HT1080 (cell line): Measurements from ENCODE around the gene CXorf65. TPM values are rescaled to one million over a fixed set of nuclear protein-coding genes. Genes with fewer than 3 reads are reported as not detected.

Experiments used
- DNase-seq: peaks from one replicate; pipeline ENCODE4 v3.0.0-alpha.2; 2015; ENCODE audit warnings: low read depth
- total RNA-seq: library from RNA; depleted of rRNA; stranded (reverse); fragments of >200 nt; shearing (Covaris generic); gene quantifications from 2 replicates; pipeline ENCODE4 v1.2.3, GENCODE V29; 2014

Gene CXorf65
- total RNA-seq, 1 experiment from 2014 or later, result not detected

DNA sequence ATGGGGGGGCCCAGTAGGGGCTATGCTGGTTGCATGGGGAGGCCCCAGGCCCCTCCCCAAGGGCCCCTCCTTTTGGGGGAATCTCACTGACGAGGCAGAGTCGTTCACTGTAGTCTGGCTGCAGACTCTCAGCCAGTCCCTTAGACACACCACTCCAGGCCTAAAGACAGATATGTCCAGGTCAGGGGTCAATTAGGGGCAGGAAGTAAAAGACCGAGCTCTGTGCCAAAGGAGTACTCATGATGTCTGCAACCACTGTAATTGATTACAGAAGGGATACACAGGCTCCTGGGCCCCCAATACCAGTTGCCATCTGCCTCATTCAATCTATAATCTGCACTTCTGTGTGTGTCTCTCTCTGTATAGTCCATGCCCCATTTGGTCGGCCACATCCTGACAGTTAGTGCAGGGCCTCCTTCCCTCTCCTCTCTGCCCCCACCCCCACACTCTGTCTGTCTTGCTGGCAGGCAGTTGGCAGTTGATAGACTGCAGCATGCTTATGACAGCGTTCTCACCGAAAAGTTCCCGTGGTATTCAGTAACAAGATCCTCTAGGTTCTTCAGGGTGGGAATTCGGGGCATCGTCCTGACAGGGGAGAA lies 1.3 kb upstream of the CXorf65 start:
- no peak for DNase-seq

DNA sequence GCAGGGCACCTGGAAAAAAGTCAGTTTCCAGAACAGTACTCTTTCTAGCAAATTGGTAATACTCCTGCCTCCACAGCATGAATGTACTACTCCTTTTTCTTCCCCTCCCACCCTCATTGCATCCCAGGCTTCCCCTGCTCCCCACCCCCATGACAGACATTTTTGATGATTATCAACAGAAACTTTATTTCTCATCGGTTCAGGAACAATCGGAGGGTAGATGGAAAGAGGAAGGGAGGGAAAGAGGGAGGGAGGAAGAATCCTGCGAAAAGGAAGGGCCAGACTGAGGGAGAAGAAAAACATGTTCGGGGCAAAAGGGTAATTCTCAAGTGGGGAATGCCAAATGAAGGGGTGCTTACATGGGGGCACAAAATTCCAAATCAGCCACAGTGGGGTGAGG lies 705 bp upstream of the CXorf65 start:
- DNase-seq, result no peak

DNA sequence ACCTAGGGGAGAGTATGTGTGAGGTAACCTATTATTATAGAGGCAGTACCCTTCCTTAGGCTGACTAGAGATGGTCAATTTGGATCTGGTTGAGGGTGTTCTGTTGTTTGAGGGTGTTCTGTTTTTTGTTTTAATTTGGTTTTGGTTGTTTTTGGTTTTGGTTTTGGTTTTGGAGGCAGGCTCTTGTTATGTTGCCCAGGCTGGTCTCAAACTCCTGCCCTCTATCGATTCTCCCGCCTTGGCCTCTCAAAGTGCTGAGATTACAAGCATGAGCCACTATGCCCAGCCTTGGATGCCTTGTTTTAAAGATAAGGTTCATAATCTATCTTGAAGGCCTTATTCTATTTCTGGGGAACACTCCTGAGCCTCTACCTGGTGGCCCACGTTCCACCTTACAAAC lies 912 bp downstream of the CXorf65 start:
- no peak for DNase-seq

DNA sequence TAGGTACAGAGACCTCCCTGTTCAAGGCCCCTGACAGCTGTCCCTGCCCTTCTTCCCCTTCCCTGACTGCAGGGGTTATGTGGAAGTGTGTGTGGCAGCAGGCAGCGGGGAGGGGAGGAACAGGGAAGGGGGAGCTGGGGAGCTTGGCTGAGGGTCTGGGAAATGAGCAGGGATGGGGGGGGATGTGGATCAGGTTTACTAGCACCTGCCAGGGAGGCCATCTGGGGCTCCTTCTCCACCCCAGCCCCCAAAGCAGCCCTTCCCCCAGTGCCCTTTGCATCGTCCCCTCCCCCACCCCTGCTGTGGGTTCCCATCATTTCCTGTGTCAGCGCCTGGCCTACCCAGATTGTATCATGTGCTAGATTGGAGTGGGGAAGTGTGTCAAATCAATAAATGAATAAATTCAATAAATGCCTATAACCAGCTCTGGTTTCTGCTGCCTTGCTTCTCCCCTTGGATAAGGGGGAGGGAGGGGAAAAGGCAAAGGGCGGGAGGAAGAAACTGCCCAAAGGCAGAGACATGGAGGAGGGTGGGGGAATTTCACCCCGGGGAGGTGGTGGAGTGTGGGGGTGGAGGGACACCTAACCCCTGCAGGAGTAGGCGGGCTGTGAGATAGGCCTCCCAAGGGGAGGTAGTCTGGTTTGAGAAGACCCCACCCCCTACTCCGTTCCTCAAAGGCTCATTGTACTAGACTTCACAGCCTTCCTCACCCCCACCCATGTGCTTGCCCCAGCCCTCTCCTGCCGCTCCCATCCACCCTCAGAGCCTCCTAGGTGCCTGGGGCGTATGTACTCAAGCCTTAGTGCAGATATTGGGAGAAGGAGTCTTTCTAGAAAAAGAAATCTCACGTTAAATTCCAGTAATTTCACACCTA lies 3.2 kb downstream of the CXorf65 start:
- no peak for DNase-seq

DNA sequence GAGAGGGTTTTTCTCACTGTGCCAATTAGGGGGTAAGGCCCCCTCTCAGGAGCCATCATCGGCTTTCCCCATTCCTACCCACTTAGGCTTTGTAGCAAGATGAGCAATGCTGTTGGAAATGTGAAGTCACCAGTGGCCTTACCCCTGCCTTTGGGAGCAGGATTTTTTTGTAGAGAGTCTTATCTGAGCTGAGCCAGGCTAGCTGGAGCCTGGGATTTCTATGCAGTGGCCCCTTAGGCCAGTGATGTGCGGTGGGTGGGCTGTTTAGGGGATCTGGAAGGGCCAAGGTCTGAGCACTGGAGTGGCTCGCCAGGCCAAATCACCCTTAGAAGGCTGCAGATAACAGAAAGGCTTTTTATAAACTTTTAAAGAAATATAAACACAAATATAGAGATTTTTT lies 4.2 kb downstream of the CXorf65 start:
- DNase-seq, result no peak

DNA sequence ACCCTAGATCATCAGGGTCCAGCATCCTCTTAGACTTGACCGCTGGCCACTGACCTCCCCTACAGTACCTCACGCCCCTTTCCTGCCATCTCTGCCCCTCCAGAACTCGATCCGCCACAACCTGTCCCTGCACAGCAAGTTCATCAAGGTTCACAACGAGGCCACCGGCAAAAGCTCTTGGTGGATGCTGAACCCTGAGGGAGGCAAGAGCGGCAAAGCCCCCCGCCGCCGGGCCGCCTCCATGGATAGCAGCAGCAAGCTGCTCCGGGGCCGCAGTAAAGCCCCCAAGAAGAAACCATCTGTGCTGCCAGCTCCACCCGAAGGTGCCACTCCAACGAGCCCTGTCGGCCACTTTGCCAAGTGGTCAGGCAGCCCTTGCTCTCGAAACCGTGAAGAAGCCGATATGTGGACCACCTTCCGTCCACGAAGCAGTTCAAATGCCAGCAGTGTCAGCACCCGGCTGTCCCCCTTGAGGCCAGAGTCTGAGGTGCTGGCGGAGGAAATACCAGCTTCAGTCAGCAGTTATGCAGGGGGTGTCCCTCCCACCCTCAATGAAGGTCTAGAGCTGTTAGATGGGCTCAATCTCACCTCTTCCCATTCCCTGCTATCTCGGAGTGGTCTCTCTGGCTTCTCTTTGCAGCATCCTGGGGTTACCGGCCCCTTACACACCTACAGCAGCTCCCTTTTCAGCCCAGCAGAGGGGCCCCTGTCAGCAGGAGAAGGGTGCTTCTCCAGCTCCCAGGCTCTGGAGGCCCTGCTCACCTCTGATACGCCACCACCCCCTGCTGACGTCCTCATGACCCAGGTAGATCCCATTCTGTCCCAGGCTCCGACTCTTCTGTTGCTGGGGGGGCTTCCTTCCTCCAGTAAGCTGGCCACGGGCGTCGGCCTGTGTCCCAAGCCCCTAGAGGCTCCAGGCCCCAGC lies 5.7 kb downstream of the CXorf65 start:
- DNase-seq, result no peak

DNA sequence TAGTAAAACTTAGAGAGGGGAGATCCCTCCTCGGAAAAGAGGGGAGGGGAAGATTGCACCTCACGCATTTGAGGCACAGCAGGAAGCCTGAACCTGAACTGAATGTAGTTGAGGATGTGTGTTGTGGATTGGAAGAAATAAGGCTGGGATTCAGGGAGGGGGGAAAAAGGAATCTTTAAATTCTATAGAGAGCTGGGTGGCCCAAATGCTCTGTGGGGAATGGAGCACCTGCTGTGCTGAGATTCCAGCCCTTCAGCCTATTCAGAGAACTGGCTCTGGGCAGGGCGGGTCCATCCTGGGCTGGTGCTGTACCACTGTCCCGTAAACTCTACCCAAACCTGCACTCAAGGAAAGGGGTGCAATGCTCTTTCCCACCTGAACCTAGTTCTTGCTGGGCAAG lies 6.8 kb downstream of the CXorf65 start:
- no peak for DNase-seq

DNA sequence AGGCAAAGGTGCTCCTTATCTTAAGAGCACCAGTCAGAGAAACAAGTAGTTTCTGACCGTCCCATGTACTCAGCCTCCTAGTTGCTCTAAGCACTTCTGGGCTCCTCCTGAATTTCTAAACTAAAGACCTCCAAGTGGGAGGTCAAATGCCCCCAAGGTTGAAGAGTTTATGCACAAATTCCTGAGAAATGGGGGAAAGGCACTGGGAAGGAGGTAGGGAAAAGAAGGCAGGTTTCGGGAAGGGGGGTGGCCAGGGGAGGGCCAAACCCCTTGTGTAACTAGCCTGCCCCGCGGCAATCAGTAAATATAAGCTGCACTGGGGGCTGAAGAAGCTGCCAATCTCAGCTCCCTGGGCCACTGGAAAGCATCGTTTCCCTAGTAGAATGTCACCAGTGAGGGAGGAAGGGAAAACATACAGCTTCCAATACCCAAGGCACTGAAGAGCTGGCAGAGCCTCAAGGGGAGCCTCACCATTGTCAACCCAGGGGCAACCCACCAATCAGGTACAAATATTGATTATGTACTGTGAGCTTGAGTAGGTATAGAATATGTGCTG lies 7.5 kb downstream of the CXorf65 start:
- no peak for DNase-seq

DNA sequence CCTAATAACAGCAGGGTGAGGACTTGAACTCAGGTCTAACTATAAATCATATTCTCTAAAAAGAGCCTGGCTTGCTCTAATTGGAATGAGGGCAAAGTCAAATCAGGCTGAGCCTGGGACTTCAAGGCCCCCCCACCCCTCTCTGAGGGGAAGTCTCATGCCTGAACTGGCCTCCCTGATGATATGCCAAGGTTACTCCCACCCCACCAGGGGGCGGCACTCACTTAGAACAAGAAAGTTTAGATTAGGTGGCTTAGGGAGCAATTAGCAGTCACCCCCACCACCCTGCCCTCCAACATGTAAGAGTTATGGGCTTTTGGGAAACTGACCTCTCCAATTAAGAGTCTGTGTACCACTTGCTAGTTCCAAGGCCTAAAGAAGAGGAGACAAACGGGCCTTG lies 8.2 kb downstream of the CXorf65 start:
- peak; percentile 4 for DNase-seq

DNA sequence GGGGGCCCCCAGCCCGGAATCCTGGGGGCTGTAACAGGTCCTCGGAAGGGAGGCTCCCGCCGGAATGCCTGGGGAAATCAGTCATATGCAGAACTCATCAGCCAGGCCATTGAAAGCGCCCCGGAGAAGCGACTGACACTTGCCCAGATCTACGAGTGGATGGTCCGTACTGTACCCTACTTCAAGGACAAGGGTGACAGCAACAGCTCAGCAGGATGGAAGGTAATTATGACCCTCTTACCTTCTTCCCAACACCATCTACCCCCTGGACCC lies 9.8 kb downstream of the CXorf65 start:
- DNase-seq, result no peak

DNA sequence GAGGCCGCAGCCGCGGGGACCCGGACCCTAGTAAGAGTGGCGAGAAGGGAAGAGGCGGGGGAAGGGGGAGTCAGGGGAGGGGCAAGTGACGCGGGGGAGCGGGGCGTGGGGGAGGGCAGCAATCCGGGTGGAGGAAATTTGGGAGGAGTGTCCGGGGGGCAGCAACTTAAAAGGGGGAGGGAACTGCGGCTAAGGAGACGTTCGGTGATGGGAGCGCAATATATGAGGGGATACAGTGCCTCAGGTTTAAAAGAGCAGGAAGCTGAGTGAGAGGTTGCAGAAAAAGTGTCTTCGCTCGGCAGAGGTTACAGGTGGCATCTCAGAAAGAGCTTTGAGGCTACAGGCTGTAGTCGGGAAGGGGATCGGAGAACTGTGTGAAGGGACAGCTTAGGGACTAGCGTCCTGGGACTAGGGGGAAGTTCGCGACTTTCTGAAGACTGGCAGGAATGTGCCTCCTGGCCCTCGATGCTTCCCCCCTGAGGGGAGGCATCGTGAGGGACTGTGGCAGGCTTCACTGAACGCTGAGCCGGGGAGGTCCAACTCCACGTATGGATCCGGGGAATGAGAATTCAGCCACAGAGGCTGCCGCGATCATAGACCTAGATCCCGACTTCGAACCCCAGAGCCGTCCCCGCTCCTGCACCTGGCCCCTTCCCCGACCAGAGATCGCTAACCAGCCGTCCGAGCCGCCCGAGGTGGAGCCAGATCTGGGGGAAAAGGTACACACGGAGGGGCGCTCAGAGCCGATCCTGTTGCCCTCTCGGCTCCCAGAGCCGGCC lies 10.4 kb downstream of the CXorf65 start:
- peak; percentile 25 for DNase-seq

DNA sequence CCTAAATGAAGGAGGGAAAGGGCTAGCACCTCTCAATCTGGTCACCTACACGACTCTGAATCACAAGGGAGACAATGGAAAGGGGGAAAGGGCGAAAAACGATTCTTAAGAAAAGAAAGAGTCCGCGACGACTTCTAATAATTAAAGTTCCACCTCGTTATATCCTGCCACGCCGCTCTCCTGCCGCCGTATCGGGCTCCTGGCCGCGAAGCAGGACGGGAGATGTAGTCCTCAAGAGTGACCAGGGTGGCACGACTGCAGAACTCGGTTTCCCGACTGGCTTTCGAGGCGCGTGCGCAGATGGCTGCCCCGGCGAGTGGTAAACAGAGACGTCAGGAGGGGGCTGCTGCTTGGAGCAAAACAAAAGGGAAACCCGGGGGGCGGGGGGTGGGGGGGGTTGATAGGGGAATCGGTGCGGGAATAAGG lies 11.0 kb downstream of the CXorf65 start, which contains the start of gene FOXO4:
FOXO4 (plus strand) TSS at position 297 of the 426 bp plus-strand sequence. CDS start 678 bp downstream, outside the sequence.
- peak; percentile 75 for DNase-seq

DNA sequence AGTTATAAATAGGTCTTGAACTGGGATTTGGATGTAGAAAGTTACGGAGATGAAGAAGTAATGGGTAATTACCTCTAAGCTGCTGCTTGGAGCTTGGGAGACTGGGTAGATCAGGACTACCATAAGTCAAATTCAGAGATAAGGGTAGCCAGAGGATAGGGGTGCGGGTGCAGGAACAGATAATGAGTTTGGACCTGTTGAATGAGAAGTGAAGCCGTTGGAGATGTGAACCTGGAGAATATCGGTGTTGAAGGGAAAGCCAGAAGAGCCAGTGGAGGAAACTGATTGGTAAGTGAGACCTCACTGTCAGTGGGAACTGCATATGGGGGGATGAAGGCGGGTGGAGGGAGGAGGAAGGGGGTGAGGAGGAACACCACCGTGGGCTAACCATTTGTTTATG lies 11.5 kb downstream of the CXorf65 start:
- no peak for DNase-seq

DNA sequence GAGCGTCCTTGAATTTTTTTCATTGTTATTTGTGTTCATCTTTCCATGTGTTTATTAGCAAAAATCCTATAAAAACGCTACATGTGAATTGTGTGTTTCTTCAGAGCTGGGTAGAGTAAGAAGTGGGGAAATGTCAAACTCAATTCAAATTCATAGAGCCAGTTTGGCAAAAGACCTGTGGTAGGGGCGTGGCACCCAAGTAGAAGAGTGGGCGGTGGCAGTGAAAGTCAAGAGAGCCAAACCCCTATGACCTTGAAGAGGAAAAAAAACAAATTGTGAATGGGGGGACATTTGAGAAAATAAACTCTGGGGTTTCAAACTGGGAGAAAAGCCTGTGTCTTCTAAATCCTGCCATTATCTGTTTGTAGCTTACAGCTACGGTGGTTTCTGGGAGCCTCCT lies 15.3 kb downstream of the CXorf65 start:
- no peak for DNase-seq

DNA sequence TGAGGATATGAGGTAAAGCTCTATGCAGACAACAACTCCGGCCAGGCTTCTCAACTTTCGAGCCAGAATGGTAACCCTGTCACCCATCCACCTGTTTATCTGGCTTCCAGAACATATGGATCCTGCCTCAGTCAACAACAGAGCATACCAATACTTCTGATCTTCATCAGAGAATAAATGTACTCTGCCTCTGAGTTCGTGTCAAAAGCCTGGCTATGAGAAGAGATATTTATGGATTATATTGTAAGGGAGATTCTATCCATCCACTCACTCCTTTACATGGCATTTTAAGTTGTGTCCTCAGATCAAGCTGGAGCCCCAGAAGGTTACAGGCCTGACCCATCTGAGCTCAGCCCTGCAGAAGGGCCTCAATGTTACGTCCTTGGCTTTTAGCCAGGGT lies 20.6 kb downstream of the CXorf65 start:
- no peak for DNase-seq

DNA sequence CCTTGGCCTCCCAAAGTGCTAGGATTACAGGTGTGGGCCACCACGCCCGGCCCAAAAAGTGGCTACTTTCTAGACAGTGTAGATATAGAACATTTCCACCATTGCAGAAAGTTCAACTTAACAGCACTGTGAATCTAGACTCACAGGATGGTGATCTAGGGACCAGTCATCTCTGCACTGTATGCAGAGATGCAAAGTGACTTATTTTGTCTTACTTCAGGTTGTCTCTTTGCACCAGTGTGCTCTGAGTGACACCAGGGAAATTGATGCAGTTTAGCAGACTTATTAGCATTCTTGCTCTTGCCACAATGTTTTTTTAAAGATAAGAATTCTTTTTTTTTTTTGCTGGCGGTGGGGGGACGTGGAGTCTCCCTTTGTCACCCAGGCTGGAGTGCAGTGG lies 23.7 kb downstream of the CXorf65 start:
- DNase-seq, result no peak

DNA sequence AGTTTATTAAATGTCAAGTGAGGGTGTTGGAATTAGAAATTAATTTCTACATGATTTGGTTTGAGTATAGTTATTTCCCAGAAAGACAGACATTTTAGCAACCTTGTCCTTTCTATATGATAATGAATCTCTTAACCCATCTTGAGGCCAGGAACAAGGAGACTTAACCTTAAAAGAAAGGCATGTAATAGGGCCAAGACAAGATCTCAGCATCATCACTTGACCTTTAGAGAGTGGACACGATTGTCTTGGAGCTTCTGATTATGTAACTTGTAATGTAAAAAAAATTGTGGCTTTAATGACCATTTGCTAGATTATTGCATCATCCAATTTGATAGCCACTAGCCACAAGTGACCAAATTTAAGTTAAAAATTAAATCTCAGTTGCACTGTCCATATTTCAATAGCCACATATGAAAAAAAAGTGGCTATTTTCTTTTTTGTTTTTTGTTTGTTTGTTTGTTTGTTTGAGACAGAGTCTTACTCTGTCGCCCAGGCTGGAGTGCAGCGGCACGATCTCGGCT lies 24.4 kb downstream of the CXorf65 start:
- DNase-seq, result no peak

DNA sequence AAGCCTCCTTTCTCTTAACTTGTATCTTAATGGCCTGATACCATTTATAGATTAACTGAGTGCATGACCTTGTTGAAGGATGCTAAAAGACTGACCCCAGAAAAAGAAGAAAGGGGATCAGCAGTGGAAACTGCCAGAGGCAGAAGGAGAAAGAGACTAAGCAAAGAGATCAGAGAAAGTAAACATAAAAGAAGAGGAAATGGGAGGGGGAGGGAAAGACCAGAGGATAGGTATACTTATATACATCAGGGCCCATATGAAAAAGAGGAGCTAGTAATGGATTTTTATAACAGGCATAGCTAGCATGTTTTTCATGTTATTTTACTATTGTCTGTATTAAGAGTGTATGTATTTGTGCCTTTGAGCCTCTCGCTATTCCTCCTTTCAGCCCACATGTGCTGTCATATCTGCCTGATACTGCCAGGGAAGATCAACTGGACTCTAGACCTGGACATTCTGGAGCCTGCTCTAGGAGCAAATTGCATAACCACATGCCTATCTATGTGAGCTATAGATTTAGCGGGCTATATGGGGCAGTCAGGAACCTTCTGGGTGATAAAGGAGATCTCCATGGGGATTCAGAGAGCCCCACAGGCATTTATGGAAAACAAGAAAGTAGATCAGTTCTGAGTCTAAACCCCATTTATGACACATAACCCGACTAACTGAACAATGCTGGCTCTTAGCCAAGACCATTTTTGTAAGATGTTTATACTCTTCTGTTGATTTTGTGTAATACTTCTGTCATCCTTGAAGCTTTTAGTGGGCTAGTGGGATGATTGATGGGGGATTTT lies 25.0 kb downstream of the CXorf65 start:
- DNase-seq, result peak; percentile 2

DNA sequence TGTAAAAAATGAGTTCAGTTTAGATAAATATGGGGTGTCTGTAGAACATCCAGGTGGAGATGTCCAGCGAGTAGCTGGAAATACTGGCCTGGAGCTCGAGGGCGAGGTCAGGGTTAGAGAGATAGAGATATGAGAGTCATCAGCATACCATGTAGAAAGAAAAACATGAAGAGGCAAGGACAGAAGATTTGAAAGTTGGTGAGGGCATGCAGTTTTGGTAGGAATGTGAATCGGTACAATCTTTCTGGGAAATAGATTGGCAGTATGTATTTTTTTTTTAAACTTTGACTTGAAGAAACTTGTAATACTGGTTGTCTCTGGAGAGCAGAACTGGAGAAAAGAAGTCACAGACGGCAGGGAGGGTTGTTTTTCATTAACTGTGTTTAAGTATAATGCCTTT lies 36.0 kb downstream of the CXorf65 start:
- no peak for DNase-seq
